ENCODE results near the gene TLCD5.

DNA sequence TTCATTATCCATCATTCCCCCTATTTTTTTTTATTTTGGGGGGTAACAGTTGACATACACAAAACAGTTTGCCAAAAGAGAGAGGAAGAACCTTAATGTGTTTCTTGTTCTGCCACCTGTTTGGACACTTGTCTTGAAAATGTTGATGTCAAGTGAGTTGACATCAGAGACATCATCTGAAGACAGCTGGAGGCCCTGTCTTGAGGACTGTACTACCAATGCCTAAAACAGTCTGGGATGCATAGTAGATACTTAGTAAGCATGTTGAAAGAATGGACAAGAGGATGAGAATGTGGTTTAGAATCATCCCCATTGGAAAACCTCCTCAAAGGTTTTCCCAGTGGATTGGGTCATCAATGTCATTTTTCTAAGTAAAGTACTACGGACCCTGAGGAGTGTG is 8.7 kb downstream of the TLCD5 start:
- TF ChIP-seq YY1 (IDR thresholded peaks at IDR 0.05; ENCODE audit: insufficient read depth, insufficient read length) (no peak), ZNF274 (IDR thresholded peaks at IDR 0.05; ENCODE audit: low read depth, low read length) (no peak)

Data from NT2/D1 (cell line).